DND-41 (cell line): ENCODE measurements around the gene SPATC1L.

ENCODE experiments used
- CTCF ChIP-seq: IDR thresholded peaks from 2 replicates; pipeline ENCODE4 v1.5.1; 2012; ENCODE audit warnings: borderline replicate concordance, low read length, moderate library complexity, mild to moderate bottlenecking; ENCODE audit not compliant: poor library complexity, severe bottlenecking; ENCODE audit errors: extremely low read depth
- EZH2 ChIP-seq: IDR thresholded peaks from 3 replicates; pipeline ENCODE4 v1.6.1; 2012; ENCODE audit warnings: borderline replicate concordance, low read depth, mild to moderate bottlenecking, moderate library complexity, low read length, inconsistent platforms; ENCODE audit not compliant: severe bottlenecking

GRCh38 chr21:46208761-46209721, 24.8 kb upstream of the SPATC1L start:
- TF ChIP-seq CTCF (no peak), EZH2 (no peak)
